ENCODE data around the gene RNF213.

RNF213 gene

GRCh38 chr17:80224683-80225082, 36.0 kb upstream of the RNF213 start:
- Histone ChIP-seq H3K4me2 (ENCODE audit: low read depth, low read length, poor library complexity, severe bottlenecking) (no peak overlapping the region), H3K36me3 (ENCODE audit: insufficient read depth, low read length) (no peaks in the 10 kb centered on the region), H4K20me1 (ENCODE audit: insufficient read depth, low read length, poor library complexity, severe bottlenecking) (no peaks in the 10 kb centered on the region), H2AFZ (ENCODE audit: low read length) (no peak overlapping the region), H3F3A (ENCODE audit: low read depth) (no peaks in the 10 kb centered on the region), H3K27me3 (ENCODE audit: insufficient read depth, low read length, poor library complexity, severe bottlenecking) (no peaks in the 10 kb centered on the region), H3K79me2 (ENCODE audit: insufficient read depth, low read length) (no peaks in the 10 kb centered on the region), H3K4me3 (ENCODE audit: low read length, poor library complexity, severe bottlenecking) (no peak overlapping the region), H3K9me2 (replicated peaks; ENCODE audit: low read depth, low read length) (no peaks in the 10 kb centered on the region), H3K4me1 (ENCODE audit: insufficient read depth, low read length, poor library complexity, severe bottlenecking) (peaks cover 2% of the 10 kb centered on the region), H3K9ac (ENCODE audit: low read depth, low read length, poor library complexity, severe bottlenecking) (no peak overlapping the region), H3K9me3 (ENCODE audit: insufficient read depth, low read depth, low read length) (no peaks in the 10 kb centered on the region)
- no peak for TF ChIP-seq CTCF (conservative IDR thresholded peaks at IDR 0.05; ENCODE audit: low read length)
- TF ChIP-seq EZH2phosphoT487 (IDR thresholded peaks at IDR 0.05; ENCODE audit: borderline replicate concordance): no peak

- H3K9me3 ChIP-seq (ENCODE audit: insufficient read depth, low read depth, low read length): no peaks in the 10 kb centered on the region
- H3K4me2 ChIP-seq (ENCODE audit: low read depth, low read length, poor library complexity, severe bottlenecking): no peak overlapping the region
- no peak for TF ChIP-seq CTCF (conservative IDR thresholded peaks at IDR 0.05; ENCODE audit: low read length)
- no peak for TF ChIP-seq EZH2phosphoT487 (IDR thresholded peaks at IDR 0.05; ENCODE audit: borderline replicate concordance)
- H3K9ac ChIP-seq (ENCODE audit: low read depth, low read length, poor library complexity, severe bottlenecking): no peak overlapping the region
- no peaks in the 10 kb centered on the region for H3K27me3 ChIP-seq (ENCODE audit: insufficient read depth, low read length, poor library complexity, severe bottlenecking)
- H3K4me1 ChIP-seq (ENCODE audit: insufficient read depth, low read length, poor library complexity, severe bottlenecking): no peaks in the 10 kb centered on the region
- no peaks in the 10 kb centered on the region for H3F3A ChIP-seq (ENCODE audit: low read depth)
- H2AFZ ChIP-seq (ENCODE audit: low read length): no peak overlapping the region
- H3K79me2 ChIP-seq (ENCODE audit: insufficient read depth, low read length): no peaks in the 10 kb centered on the region
- no peaks in the 10 kb centered on the region for H3K9me2 ChIP-seq (replicated peaks; ENCODE audit: low read depth, low read length)
- no peak overlapping the region for H3K4me3 ChIP-seq (ENCODE audit: low read length, poor library complexity, severe bottlenecking)
- H4K20me1 ChIP-seq (ENCODE audit: insufficient read depth, low read length, poor library complexity, severe bottlenecking): no peaks in the 10 kb centered on the region
- no peaks in the 10 kb centered on the region for H3K36me3 ChIP-seq (ENCODE audit: insufficient read depth, low read length)
These were observed 35.4 kb upstream of the RNF213 start for GRCh38 chr17:80225230-80225629.

- Histone ChIP-seq H3K36me3 (ENCODE audit: insufficient read depth, low read length) (no peaks in the 10 kb centered on the region), H3F3A (ENCODE audit: low read depth) (no peaks in the 10 kb centered on the region), H3K9ac (ENCODE audit: low read depth, low read length, poor library complexity, severe bottlenecking) (no peak overlapping the region), H3K79me2 (ENCODE audit: insufficient read depth, low read length) (no peaks in the 10 kb centered on the region), H3K4me1 (ENCODE audit: insufficient read depth, low read length, poor library complexity, severe bottlenecking) (no peaks in the 10 kb centered on the region), H3K9me2 (replicated peaks; ENCODE audit: low read depth, low read length) (no peaks in the 10 kb centered on the region), H3K4me2 (ENCODE audit: low read depth, low read length, poor library complexity, severe bottlenecking) (no peak overlapping the region), H3K27me3 (ENCODE audit: insufficient read depth, low read length, poor library complexity, severe bottlenecking) (no peaks in the 10 kb centered on the region), H2AFZ (ENCODE audit: low read length) (no peak overlapping the region), H3K9me3 (ENCODE audit: insufficient read depth, low read depth, low read length) (no peaks in the 10 kb centered on the region), H3K4me3 (ENCODE audit: low read length, poor library complexity, severe bottlenecking) (no peak overlapping the region), H4K20me1 (ENCODE audit: insufficient read depth, low read length, poor library complexity, severe bottlenecking) (no peaks in the 10 kb centered on the region)
- TF ChIP-seq CTCF (conservative IDR thresholded peaks at IDR 0.05; ENCODE audit: low read length) (no peak), EZH2phosphoT487 (IDR thresholded peaks at IDR 0.05; ENCODE audit: borderline replicate concordance) (no peak)
These were observed 33.5 kb upstream of the RNF213 start for GRCh38 chr17:80227156-80227555.
